GM12801 (cell line): ENCODE results near the gene PRKCA.

Source experiments
- TF ChIP-seq, protein P1 (sequence below): IDR thresholded peaks from one replicate; pipeline ENCODE4 v1.5.1; 2011; ENCODE audit warnings: control low read depth; ENCODE audit not compliant: insufficient read length; ENCODE audit errors: extremely low read depth

Gene PRKCA

DNA sequence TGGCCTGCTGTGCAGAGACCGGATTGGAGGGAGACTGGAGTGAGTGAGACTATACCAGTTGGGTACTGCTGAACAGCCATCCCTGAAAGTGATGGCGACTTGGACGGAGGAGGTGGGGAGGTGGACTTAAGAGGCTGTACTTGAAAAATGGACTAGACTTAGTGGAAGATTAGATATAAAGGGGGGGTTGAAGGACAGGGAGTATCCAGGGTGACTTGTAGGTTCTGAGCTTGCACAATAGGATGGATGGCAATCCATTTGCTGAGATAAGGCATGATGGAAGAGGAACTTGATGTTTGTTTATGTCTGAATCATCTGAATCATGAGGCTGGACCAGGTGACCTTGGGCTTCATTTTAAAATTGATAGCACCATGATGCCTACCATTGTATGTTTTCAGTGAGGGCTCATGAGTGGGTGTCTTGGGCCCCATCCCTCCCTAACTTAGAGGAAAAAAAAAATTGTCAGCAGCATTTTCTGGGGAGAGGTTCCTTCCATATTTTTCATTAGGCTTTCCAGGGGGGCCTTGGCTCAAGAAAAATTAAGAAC, 41.2 kb downstream of the PRKCA start:
- TF ChIP-seq, protein P1, sequence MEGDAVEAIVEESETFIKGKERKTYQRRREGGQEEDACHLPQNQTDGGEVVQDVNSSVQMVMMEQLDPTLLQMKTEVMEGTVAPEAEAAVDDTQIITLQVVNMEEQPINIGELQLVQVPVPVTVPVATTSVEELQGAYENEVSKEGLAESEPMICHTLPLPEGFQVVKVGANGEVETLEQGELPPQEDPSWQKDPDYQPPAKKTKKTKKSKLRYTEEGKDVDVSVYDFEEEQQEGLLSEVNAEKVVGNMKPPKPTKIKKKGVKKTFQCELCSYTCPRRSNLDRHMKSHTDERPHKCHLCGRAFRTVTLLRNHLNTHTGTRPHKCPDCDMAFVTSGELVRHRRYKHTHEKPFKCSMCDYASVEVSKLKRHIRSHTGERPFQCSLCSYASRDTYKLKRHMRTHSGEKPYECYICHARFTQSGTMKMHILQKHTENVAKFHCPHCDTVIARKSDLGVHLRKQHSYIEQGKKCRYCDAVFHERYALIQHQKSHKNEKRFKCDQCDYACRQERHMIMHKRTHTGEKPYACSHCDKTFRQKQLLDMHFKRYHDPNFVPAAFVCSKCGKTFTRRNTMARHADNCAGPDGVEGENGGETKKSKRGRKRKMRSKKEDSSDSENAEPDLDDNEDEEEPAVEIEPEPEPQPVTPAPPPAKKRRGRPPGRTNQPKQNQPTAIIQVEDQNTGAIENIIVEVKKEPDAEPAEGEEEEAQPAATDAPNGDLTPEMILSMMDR = no peak

DNA sequence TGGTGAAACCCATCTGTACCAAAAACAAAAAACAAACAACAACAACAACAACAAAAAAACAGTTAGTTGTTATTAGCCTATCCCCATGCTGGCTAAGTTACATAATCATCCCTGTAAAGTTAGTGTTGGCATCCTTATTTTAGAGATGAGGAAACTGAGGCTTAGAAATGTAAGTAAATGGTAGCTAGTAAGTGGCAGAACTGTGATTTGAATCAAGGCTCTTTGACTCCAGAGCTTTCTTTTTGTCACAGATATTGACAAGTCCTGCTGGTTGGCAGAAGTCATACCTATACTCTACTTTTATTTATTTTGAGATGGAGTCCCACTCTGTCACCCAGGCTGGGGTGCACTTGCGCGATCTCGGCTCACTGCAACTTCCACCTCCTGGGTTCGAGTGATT, 42.1 kb downstream of the PRKCA start:
- TF ChIP-seq, protein P1 = no peak

DNA sequence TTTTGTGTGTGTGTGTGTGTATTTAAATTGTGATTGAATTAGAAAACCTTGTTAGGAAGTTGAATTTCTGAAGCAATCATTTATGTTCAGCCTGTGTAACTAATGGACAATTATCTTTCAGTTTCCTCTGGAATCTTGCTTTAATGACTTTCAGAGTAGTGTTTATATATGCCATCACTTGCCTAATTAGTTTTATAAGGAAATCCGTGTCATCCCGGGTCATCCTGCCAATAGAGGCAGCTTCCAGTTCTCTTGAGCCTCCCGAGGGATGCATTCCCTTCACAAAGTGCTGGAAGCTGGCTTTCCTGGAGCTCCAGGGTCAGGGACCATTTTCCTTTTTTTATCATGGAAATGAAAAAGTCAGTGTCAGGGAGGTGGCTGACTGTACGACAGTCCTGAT, 42.9 kb downstream of the PRKCA start:
- TF ChIP-seq, protein P1 = no peak

DNA sequence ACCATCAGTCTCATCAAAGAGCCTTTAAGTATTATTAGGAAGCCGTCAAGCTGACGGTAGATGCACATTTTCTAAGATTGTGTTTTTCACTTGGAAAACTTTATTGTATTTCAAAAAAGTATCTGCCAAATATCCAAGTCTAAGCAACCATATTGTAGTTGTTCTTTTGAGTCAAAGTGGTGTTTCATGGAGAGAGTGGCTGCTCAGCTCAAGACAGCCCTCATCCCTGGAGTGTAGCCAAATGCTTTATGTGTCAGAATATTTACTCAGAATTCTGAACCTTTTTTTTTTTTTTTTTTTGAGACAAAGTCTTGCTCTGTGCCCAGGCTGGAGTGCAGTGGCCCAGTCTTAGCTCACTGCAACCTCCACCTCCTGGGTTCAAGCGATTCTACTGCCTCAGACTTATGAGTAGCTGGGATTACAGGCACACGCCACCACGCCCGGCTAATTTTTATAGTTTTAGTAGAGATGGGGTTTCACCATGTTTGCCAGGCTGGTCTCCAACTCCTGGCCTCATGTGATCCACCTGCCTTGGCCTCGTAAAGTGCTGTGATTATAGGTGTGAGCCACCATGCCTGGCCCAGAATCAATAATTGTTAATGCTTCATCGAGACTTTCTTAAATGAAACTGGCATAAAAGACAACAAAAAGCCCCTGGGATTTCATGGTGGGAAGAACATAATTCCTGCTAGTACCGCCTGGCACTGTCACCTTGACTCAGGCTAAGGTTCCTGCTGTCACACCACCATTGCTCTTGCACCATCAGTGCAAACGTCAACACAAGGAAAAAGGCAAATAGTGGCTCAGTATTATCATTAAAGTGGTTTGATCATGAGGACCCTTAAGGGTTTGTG, 45.5 kb downstream of the PRKCA start:
- TF ChIP-seq, protein P1 = no peak

DNA sequence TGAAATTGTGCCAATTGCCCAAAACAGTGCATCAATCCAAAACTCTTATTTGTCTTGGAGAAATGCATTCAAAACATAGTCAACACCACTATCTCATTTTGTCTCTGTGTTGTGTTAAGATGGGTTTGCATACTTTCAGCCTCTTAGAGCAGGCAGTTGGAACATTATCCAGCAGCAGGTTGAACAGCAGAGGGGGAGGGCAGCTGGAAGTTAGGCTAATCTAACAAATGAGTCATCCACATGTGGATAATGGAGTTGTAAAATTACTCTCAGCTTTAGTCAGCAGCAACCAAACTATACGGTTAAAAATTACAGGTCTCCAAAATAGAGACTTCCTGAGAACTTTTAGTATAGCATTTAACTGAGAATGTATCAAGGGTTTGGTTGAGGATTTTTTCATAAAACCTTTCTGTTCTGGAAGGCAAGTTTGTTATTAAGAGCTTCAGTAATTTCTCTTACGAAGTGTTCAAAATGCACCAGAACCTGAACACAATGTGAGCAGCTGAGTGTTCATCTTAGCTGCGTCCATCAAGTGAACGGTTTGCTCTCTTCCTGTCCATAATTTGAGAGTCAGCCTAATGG, 46.3 kb downstream of the PRKCA start:
- TF ChIP-seq, protein P1 = no peak

DNA sequence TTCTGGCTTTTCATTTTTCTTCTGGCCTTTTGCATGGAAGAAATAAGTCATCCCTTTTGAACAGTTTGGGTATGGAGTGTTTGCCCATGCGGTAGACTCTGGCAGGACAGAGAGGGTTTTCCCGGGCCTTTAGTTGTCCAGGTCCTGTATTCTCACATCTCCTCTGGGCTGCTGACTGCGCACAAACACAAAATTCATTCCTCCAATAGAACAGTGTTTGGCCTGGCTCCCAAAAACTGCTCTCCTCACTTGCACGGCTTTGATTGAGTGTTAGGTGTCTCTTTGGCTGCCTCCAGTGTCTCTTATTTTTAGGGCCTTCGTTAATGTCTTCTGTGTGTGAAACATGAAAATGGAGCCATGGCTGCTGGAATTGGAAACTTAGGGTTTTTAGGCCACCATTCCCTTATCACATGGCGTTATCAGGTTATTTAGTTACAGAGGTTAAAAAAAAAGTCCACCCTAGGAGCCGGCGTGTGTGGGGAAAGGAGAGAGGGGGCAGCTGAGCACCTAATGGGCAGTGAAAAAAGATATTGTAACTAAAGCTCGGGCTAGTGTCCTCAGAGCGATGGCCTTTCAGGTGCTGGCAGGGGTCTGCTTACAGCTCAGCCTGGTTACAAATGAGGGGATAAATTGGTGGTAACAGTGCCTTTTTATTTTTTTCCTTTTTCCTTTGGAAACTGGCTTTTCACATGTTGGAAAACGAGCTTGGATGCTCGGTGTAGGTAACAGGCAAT, 47.3 kb downstream of the PRKCA start:
- TF ChIP-seq, protein P1 = no peak

DNA sequence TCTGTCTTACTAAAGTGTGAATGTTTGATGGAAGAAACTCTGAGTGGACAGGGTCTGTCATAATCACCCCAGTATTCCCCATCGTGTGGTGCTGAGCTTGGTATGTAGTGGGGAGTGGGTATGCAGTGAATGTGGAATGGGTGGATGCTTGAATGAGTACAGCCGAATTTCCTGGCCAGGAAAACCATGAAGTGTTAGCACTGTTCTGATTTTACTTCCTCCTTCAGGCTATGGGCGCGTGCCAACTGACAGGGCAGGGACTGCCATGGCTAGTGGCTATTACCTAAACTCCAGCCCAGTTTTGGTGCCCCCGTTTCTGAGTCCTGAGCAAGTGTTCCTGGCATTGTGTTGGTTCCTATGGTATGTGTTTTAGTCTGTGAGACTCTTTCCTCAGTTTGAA, 48.6 kb downstream of the PRKCA start:
- TF ChIP-seq, protein P1 = no peak
